HG02798 (cell line): ENCODE results near the gene CHAC1.
A peak's percentile ranks its signal among the peaks of the same experiment; 100 is the strongest.
"Not testable (repeated sequence)": the region's sequence is repeated elsewhere in the genome, so short reads cannot be mapped to it uniquely, and the experiment has no call there.

Experiments used
- ATAC-seq: cut with Tn5 transposase; IDR thresholded peaks from one replicate; pipeline ENCODE4 v1.9.1; 2021; ENCODE audit warnings: mild to moderate bottlenecking; ENCODE audit not compliant: unreplicated experiment, poor library complexity

Gene CHAC1

GRCh38 chr15:40936709-40937666 lies 16.3 kb upstream of the CHAC1 start:
- no peak for ATAC-seq

DNA sequence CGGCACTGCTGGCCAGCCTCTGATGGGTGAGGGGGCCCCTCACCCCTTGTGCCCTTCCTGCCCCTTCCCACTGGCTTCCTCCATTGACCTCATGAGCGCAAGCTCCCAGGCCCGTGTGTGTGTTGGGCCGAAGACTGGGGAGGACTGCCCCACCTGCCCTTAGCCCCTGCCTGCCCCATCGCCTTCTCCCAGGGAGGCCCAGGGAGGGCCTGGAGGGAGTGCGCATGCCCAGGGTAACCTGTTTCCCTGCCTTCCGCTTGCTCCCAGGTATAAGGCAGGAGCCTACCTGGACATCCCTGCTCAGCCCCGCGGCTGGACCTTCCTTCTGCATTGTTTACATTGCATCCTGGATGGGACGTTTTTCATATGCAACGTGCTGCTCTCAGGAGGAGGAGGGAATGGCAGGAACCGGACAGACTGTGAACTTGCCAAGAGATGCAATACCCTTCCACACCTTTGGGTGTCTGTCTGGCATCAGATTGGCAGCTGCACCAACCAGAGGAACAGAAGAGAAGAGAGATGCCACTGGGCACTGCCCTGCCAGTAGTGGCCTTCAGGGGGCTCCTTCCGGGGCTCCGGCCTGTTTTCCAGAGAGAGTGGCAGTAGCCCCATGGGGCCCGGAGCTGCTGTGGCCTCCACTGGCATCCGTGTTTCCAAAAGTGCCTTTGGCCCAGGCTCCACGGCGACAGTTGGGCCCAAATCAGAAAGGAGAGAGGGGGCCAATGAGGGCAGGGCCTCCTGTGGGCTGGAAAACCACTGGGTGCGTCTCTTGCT lies 15.3 kb upstream of the CHAC1 start:
- ATAC-seq: no peak

DNA sequence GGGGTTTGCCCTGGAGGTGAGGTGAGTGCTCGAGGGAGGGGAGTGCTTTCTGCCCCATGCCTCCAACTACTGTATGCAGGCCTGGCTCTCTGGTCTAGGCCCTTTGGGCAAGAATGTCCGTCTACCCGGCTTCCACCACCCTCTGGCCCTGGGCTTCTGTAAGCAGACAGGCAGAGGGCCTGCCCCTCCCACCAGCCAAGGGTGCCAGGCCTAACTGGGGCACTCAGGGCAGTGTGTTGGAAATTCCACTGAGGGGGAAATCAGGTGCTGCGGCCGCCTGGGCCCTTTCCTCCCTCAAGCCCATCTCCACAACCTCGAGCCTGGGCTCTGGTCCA lies 14.8 kb upstream of the CHAC1 start:
- no peak for ATAC-seq

DNA sequence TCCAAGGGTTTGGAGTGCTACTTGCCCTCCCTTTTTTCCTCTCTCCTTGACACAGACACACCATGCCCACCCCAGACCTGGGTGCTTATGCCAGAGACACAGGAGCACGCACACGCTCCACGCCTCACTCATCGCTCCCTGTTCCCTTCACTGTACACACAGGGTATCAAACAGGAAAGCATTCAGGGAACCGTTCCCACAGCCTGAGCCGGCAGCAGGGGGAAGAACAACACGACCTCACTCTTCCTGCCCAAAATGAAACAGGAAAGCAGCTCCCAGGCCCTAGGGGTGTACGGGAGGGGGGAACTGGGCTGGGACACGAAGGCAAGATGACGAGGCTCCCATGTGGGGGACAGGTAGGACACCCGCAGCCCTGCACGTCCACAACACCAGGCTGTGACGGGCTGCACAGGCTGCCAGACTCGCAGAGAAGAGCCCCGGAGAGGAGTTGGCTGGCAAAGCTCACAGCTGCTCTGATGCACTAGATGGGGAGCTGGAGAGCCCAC lies 12.9 kb upstream of the CHAC1 start:
- ATAC-seq: no peak

DNA sequence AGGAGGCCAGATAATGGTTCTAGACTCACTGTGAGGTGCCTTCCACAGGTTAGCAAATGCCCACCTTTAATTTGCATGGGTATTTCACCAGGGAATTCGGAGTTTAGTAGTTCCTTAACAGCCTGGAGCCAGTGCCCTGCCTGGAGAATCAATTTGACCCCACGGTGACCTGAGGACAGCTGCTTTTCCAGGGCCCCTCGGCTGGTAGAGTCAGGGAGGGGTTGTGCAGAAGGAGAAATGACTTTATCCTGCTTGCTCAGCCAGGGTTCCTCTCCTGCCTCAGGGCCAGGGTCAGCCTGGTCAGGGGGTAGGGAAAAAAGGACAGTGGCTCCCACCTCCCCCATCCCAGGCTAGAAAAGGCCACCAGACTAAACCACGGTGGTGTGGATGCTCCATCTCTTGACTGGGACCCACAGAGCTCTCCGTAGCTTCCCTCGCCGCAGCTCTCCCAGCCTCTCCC lies 12.2 kb upstream of the CHAC1 start:
- ATAC-seq: no peak

DNA sequence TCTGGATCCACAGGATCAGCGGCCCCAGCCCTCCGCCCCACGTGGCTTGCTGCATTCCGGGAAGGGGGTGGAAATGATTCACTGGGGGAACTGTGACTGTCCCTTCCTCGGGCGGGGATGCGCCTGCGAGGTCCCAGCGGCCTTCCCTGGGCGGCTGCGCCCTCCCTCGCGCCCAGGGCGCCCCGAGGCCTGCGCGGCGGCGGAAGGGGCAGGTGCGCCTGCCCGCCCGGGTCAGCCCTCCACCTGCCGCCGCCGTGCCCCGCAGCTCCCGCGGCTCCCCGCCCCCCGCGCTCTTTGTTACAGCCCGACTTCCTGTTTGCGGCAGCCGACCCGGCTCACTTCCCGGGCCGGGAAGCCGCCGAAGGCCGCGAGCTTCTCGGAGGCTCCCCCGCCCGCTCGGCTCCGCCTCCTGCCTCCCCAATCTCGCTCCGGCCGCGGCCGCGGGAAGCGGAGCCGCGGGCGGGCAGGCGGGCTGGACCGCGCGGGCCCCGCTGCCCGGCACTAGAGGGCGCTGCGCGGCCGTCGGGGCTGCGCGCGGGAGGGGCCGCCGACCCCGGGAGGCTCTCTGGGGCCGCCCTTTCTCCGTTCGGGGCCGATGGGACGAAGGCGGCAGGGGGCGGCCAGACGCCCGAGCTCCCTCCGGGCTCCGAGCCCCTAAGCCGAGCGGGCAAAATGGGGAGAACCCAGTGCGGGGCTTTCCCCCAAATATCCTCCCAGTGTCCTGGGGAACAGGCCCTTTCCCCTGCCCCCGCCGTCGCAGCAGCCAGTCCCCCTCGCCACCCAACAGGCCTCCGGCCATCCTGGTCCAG lies 11.5 kb upstream of the CHAC1 start:
- ATAC-seq: peak; percentile 84

DNA sequence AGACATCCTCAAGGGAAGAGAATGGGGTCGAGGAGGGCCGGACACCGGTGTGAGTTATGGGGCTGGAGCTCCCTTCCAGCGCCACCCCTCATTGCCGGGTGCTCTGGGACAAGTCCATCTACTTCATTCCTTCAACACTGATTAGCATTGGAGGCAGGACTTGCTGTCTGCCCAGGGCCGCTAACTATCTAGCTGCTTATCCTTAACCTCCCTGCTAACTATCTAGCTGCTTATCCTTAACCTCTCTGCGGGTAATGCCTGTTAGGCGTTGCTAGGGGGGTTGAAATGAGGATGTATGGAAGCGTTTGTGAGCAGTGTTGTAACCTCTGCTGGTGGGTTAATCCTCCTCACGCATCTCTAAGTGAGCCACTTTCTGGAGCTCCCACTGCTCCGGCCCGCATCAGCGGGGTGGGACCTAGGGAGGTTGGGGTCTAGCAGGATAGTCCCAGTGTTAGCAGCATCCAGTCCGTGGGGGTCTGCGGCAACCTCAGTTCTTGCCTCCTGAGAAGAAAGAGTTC lies 10.9 kb upstream of the CHAC1 start:
- no peak for ATAC-seq

DNA sequence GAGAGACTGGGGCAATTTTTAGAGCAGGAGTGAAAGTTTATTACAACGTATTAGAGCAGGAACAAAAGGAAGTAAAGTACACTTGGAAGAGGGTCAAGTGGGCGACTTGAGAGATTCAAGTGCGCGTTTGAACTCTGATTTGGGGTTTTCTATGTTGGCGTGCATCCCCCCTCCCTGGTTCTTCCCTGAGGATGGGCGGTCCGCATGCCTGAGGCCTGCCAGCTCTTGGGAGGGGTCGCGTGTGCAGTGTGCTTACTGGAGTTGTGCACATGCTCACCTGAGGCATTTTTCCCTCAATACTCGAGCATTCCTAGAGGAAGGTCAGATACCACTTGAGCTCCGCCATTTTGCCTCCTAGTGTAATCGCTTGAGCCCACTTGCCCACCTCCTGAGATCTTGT lies 10.4 kb upstream of the CHAC1 start:
- no peak for ATAC-seq

GRCh38 chr15:40943764-40944365 lies 9.4 kb upstream of the CHAC1 start:
- ATAC-seq: no peak

DNA sequence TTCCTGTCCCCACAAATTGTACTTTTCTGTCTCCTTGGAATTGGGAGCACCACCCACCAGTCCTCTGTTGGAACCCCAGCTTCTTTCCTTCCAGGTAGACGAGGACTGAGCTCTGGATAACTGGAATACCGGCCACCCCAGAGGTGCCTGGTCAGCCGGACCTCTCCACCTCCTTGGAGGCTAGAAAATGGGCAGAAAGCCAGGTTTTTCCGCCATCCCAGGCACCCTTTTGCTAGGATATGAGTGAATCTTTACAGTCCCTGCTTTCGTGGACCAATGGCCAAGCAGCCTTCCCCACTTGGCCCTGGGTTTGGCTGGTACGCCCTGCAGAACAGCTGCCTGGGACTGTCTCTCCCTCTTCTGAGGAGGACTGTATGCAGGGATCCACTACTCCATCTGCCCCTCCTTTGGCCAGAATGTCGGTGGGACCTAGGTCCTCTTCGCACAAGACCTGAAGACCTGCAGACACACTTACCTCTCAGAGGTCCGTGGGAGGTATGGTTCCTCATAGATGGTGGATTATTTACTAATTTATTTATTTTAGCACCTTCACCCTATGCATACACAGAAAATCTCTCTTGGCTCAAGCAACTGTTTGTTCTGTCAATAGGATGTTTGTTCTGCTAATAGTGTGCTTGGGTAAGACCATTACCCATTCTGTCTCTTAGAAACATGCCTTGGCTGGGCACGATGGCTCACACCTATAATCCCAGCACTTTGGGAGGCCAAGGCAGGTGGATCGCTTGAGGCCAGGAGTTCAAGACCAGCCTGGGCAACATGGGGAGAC lies 8.6 kb upstream of the CHAC1 start:
- ATAC-seq: no peak

- no peak for ATAC-seq
These were observed 4.4 kb upstream of the CHAC1 start for GRCh38 chr15:40948706-40949473.

GRCh38 chr15:40949756-40950207 lies 3.5 kb upstream of the CHAC1 start:
- ATAC-seq: no peak

GRCh38 chr15:40951764-40952163 lies 1.5 kb upstream of the CHAC1 start:
- no peak for ATAC-seq

DNA sequence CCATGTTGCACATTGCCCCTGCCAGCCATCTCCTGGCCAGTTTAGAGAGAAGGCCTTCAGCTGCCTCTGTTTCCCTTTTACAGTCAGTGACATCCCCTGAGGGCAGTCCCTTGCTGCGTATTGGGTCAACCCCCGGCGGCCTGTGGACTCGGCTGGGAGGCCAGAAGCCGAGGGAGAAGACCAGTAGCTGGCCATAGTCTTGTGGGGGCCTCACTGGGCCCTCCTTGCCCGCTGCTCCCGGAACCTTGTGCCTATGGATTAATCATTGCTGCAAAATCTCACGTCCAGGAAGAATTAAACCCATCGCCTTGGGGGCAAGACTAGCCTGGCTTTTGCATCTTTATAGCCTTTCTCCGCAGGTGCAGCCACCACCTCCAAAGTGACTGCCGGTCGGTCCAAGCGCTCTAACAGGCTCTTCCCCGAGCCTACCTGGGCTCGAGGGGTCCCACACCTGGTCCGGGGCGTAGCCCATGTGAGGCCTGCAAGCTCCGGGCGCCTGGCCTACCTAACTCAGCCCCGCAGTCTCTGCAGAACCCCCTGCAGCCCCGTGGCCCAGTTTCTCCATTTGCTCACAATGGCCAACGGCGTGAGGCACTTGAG lies 870 bp upstream of the CHAC1 start:
- ATAC-seq: no peak

DNA sequence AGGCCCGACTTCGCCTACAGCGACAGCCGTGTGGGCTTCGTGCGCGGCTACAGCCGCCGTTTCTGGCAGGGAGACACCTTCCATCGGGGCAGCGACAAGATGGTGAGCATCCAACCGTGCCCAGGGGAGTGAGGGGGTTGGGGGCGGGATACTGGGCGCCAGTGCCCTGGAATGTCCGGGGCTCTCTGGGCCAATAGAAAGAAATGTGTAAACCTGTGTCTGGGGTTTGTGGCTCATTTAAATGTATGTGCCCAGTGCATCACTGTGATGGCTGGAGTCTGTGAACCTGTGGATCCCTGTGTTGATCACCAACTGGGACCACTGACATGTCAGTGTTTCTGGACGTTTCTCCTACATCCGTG lies 423 bp downstream of the CHAC1 start:
- no peak for ATAC-seq

DNA sequence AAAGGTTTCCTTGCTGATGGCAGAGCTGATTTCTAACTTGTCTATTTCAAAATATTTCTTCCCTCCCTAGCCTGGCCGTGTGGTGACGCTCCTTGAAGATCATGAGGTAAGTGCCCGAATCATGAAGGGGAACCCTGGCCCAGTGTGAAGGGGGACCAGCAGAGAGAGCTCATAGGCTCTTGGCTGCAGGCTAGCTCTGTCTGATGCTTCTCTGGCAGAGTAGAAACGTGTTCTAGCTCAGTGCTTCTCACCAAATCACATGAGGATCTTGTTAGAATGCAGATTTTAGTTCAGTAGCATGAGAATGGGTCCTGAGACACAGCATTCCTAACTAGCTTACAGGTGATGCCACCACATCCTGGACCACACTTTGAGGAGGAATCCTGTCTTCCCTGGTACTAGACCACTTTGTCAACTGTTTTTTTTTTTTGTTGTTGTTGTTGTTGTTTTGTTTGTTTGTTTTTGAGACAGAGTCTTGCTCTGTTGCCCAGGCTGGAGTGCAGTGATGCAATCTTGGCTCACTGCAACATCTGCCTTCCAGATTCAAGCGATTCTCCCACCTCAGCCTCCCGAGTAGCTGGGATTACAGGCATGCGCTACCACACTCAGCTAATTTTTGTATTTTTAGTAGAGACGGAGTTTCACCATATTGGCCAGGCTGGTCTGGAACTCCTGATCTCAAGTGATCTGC lies 1.0 kb downstream of the CHAC1 start:
- not testable (repeated sequence) for ATAC-seq

GRCh38 chr15:40955141-40955903 lies 2.1 kb downstream of the CHAC1 start:
- ATAC-seq: no peak
